ENCODE results near the gene VGLL2. TPM values are rescaled to one million over a fixed set of nuclear protein-coding genes. Genes with fewer than 3 reads are reported as not detected.

The VGLL2 gene
- polyA plus RNA-seq, 1 experiment: not detected

DNA sequence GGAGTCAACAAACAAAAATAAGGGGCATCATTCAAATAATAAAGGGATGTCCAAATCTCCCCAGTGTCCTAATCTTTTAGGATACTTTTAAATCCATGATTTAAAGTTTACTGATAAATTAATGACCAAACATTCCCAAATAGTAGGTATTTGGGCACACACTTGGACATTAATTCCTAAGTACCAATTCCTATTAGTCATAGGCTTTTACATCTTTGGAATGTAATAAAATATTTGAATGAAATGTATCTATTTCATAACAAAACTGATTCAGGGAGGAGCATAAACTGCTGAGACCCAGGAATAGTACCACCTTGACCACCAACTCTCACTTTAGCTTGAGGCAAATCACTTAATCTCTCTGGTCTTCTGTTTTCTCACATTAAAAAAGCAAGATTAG, 44.3 kb downstream of the VGLL2 start:
- H3K27ac ChIP-seq (ENCODE audit: low read depth, low read length): no peak overlapping the region
- no peaks in the 10 kb centered on the region for H3K27me3 ChIP-seq (ENCODE audit: control insufficient read depth, insufficient read depth, low read length)
- TF ChIP-seq, protein P1, sequence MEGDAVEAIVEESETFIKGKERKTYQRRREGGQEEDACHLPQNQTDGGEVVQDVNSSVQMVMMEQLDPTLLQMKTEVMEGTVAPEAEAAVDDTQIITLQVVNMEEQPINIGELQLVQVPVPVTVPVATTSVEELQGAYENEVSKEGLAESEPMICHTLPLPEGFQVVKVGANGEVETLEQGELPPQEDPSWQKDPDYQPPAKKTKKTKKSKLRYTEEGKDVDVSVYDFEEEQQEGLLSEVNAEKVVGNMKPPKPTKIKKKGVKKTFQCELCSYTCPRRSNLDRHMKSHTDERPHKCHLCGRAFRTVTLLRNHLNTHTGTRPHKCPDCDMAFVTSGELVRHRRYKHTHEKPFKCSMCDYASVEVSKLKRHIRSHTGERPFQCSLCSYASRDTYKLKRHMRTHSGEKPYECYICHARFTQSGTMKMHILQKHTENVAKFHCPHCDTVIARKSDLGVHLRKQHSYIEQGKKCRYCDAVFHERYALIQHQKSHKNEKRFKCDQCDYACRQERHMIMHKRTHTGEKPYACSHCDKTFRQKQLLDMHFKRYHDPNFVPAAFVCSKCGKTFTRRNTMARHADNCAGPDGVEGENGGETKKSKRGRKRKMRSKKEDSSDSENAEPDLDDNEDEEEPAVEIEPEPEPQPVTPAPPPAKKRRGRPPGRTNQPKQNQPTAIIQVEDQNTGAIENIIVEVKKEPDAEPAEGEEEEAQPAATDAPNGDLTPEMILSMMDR (IDR thresholded peaks at IDR 0.05; ENCODE audit: low read depth, low read length): no peak
- ChIA-PET POLR2A (no interaction called here), CTCF (no interaction called here)
- DNase-seq (ENCODE audit: low read depth, low spot score): no peak
- H3K9me3 ChIP-seq (ENCODE audit: control insufficient read depth, insufficient read depth, low read length): no peaks in the 10 kb centered on the region
- no peak overlapping the region for H3K4me3 ChIP-seq (ENCODE audit: low read depth, low read length)

GRCh38 chr6:117311310-117311709, 46.0 kb downstream of the VGLL2 start:
- ChIA-PET CTCF (no interaction called here), POLR2A (no interaction called here)
- no peak for DNase-seq (ENCODE audit: low read depth, low spot score)
- no peak overlapping the region for H3K4me3 ChIP-seq (ENCODE audit: low read depth, low read length)
- no peaks in the 10 kb centered on the region for H3K27me3 ChIP-seq (ENCODE audit: control insufficient read depth, insufficient read depth, low read length)
- H3K9me3 ChIP-seq (ENCODE audit: control insufficient read depth, insufficient read depth, low read length): no peaks in the 10 kb centered on the region
- TF ChIP-seq, protein P1 (IDR thresholded peaks at IDR 0.05; ENCODE audit: low read depth, low read length): no peak
- H3K27ac ChIP-seq (ENCODE audit: low read depth, low read length): no peak overlapping the region

- no peak for DNase-seq (ENCODE audit: low read depth, low spot score)
- ChIA-PET POLR2A (no interaction called here), CTCF (no interaction called here)
- Histone ChIP-seq H3K27me3 (ENCODE audit: control insufficient read depth, insufficient read depth, low read length) (no peaks in the 10 kb centered on the region), H3K27ac (ENCODE audit: low read depth, low read length) (no peak overlapping the region), H3K9me3 (ENCODE audit: control insufficient read depth, insufficient read depth, low read length) (no peaks in the 10 kb centered on the region), H3K4me3 (ENCODE audit: low read depth, low read length) (no peak overlapping the region)
- TF ChIP-seq, protein P1 (IDR thresholded peaks at IDR 0.05; ENCODE audit: low read depth, low read length): no peak
Observed at GRCh38 chr6:117311726-117312125, 46.4 kb downstream of the VGLL2 start.

DNA sequence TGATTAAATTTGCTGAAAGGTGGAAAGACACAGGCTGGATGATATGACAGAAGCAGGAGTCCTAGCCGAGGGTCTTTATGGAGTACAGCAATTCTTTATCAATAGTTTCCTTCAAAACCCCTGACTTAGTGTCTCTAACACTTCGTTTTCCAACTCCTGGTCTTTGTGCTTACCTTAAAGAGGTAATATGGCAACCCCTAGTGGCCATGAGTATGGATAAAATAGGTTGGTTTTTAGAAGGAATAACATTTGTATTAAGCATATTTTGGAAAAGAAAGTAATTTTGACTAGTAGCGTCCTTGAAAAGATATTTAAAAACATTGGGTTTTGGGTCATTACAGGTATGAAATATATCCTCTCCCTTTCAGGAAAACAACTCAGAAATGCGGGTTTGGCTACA, 51.9 kb downstream of the VGLL2 start:
- CTCF ChIA-PET: no interaction called here
- DNase-seq (ENCODE audit: low read depth, low spot score): no peak

More for the DNA sequence above, 51.9 kb downstream of the VGLL2 start:
- Histone ChIP-seq H3K9me3 (ENCODE audit: control insufficient read depth, insufficient read depth, low read length) (no peaks in the 10 kb centered on the region), H3K27me3 (ENCODE audit: control insufficient read depth, insufficient read depth, low read length) (no peaks in the 10 kb centered on the region), H3K27ac (ENCODE audit: low read depth, low read length) (no peak overlapping the region), H3K4me3 (ENCODE audit: low read depth, low read length) (no peak overlapping the region)
- POLR2A ChIA-PET: no interaction called here
- TF ChIP-seq, protein P1 (IDR thresholded peaks at IDR 0.05; ENCODE audit: low read depth, low read length): peak; percentile 37

Small RNA genes lying within 50 kb of the gene (small RNA-seq; reads per million reads assigned to genes)
- not detected for gene RN7SKP18 (ENCODE audit: insufficient read length, low read depth)

Other genes starting within 250 kb of the VGLL2 start
- gene ROS1, start 160.4 kb downstream of the VGLL2 start, polyA plus RNA-seq (2011; rRNA removed): not detected in 2 replicates
- 14.9 and 19.0 TPM in 2 replicates for gene DCBLD1, start 217.1 kb downstream of the VGLL2 start, polyA plus RNA-seq (2011; rRNA removed)